COLO668 (cell line): ENCODE measurements around the gene S100A6.
"Not testable (repeated sequence)": the region's sequence is repeated elsewhere in the genome, so short reads cannot be mapped to it uniquely, and the experiment has no call there.

Experiments used
- DNase-seq: peaks from one replicate; lab custom pipeline; 2025; ENCODE audit not compliant: unreplicated experiment; lab: John Stamatoyannopoulos, UW

Gene S100A6

DNA sequence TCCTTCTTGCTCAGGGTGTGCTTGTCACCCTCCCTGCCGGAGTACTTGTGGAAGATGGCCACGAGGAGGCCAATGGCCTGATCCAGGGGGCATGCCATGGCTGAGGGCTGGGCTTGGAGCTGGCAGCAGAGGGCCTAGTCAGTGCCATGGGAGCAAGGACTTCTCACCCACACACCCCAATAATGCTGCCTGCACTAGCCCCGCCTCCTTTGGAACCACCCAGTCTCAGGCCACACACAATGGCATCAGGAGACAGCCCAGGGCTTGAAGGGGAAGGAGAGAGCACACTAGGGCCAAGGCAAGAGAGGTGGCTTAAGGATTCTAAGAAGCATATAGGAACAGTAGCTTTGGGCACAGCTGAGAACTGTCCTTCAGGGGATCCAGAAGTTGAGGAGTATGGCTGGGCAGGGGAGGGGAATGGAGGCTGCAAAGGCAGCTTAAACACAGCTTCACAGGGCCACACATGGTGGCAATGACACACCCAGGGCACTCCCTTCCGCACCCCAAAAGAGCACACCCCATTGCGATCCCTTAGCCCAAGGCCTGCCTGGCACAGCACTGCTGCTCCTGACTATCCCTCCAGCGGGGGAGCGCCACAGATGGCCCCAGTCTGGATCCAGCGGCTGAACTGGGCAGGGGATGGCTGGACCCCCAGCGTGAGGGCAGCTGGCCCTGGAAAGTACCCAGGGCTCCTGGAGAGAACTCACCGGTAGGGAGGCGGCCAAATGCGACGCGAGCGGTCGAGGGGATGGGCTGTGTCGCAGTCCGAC lies at the start of gene S100A6:
S100A6 (minus strand) TSS at position 750 of the 770 bp plus-strand sequence; CDS start at position 98, 652 bp downstream.
- peak; percentile 57 for DNase-seq

DNA sequence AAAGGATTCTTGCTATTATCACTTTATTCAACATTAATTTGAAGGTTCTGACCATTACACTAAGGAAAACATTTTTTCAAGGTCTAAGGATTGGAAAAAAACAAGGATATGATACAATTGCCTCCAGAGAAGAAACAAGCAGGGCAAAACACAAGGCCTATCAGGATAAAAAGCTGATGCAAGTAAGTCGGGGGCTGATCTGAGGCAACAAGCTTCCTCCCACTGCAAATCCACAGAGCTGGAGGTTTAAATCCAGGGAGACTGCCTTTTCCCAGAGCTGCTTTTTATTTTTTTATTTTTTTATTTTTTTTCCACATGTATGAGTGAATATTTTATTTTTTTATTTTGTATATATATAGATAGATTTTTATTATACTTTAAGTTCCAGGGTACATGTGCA lies 49.2 kb upstream of the S100A6 start:
- DNase-seq = no peak

GRCh38 chr1:153583976-153584375 lies 48.2 kb upstream of the S100A6 start:
- DNase-seq = no peak

- not testable (repeated sequence) for DNase-seq
Measured at GRCh38 chr1:153583514-153583913, 47.7 kb upstream of the S100A6 start.

- not testable (repeated sequence) for DNase-seq
Measured at GRCh38 chr1:153582836-153583235, 47.0 kb upstream of the S100A6 start.

DNA sequence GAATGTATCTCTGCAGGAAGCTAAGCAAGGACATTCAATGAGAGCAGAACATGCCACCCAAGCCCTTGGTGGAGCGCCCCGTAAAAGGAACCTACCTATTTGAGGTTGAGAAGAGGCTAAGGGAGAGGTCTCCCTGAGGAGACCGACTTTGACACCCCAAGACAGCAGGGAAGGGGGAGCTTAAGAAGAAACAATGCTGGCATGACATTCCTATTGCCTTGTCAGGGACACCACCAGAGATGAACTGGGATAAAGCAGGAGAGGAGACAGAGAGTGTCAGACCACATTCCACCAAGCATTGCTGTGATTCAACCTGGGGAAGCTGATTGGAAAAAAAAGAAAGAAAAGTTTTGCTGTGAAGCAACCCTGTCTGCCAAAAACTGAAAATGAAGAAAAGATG lies 43.1 kb upstream of the S100A6 start:
- no peak for DNase-seq

GRCh38 chr1:153578490-153578889 lies 42.7 kb upstream of the S100A6 start:
- DNase-seq = no peak

GRCh38 chr1:153577624-153578051 lies 41.8 kb upstream of the S100A6 start:
- DNase-seq = no peak

GRCh38 chr1:153577138-153577537 lies 41.3 kb upstream of the S100A6 start:
- DNase-seq = no peak

DNA sequence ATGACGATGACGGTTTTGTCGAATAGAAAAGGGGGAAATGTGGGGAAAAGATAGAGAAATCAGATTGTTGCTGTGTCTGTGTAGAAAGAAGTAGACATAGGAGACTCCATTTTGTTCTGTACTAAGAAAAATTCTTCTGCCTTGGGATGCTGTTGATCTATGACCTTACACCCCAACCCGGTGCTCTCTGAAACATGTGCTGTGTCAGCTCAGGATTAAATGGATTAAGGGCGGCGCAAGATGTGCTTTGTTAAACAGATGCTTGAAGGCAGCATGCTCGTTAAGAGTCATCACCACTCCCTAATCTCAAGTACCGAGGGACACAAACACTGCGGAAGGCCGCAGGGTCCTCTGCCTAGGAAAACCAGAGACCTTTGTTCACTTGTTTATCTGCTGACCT lies 39.7 kb upstream of the S100A6 start:
- not testable (repeated sequence) for DNase-seq

GRCh38 chr1:153575081-153575491 lies 39.3 kb upstream of the S100A6 start:
- DNase-seq = not testable (repeated sequence)

GRCh38 chr1:153573351-153573750 lies 37.6 kb upstream of the S100A6 start:
- DNase-seq = no peak

GRCh38 chr1:153572569-153573015 lies 36.8 kb upstream of the S100A6 start:
- peak; percentile 73 for DNase-seq

DNA sequence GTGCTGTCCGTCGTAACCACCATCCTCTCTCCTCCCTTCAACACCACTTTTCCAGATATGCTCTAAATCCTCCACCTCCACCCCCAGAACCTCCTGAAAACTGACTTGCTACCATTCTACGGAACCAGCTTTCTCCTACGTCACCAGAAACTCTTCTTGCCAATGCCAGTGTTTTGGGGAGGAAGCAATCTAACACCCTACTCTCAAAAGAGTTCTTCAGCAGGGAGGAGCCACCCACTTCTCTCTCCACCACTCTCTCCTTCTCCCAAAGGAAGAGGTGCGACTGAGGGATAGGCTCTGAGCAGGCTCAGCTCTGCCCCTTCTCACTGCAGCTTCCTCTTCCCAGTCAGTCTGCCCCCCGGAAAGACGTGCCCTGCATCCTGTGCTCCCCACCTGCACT lies 35.9 kb upstream of the S100A6 start:
- DNase-seq = no peak

GRCh38 chr1:153570874-153571273 lies 35.1 kb upstream of the S100A6 start:
- DNase-seq = peak; percentile 66

GRCh38 chr1:153569465-153569864 lies 33.7 kb upstream of the S100A6 start:
- no peak for DNase-seq

DNA sequence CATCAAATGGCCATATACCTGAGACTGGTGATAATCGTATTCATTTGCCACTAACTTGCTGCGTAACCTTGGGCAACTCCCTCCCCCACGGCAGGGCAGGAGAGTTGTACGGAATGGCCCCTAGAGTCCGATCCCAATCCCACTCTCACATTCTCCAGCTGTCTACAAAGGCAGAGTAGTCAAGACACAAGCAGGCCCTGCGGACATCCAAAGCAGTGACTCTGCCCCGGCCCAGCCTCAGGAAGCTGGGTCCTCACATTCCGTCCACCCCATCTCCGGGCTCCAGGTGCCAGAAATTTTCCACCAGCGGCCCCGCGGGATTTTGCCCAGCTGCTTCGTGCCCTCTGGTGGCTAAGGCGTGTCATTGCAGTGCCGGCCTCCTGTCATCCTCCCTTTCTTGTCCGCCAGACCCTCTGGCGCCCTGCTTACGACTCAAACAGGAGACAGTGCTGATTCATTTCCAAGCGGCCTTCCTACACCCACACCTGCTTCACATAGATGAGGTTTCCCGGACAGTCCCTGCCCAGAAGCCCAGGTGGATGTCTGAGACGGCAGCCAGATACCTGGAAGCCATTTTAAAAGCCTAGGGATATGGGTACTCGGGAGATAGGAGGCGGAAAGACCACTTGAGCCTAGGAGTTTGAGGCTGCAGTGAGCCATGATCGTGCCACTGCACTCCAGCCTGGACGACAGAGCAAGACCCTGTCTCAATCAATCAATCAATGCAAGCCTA lies 32.7 kb upstream of the S100A6 start:
- DNase-seq = peak; percentile 93

DNA sequence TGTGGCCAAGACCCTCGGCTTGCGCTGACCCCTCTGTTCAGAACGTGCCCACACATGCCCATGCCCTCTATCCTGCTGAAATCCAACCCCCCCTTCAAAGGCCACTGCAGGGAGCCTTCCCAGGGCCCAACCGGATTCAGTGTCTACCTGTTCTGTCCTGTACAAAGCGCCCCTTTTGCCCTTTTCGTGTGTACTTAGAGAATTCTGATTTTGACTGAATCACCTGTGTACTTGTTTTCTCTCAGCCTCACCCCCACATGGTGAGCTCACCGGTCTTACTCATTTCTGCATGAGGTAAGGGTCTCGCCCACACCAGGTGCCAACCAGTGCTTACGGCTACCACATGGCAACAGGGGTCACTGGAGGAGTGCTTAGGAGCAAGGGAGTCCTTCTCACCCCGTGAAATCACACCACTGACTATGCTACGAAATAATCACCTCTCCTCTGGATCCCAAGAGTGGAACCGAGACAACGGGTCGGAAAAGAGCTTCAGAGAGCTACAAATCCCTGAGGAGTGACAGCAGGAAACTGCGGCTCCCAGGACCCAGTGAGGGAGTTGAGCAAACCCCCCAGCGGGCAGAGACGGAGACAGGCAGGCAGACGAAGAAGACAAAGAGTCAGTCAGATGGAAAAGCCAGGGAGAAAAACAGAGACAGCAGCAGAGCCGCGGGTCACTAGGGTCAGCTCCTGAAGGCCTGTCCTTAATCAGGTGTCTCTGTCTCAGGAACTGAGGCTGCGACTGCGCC lies 32.0 kb upstream of the S100A6 start:
- peak; percentile 35 for DNase-seq

DNA sequence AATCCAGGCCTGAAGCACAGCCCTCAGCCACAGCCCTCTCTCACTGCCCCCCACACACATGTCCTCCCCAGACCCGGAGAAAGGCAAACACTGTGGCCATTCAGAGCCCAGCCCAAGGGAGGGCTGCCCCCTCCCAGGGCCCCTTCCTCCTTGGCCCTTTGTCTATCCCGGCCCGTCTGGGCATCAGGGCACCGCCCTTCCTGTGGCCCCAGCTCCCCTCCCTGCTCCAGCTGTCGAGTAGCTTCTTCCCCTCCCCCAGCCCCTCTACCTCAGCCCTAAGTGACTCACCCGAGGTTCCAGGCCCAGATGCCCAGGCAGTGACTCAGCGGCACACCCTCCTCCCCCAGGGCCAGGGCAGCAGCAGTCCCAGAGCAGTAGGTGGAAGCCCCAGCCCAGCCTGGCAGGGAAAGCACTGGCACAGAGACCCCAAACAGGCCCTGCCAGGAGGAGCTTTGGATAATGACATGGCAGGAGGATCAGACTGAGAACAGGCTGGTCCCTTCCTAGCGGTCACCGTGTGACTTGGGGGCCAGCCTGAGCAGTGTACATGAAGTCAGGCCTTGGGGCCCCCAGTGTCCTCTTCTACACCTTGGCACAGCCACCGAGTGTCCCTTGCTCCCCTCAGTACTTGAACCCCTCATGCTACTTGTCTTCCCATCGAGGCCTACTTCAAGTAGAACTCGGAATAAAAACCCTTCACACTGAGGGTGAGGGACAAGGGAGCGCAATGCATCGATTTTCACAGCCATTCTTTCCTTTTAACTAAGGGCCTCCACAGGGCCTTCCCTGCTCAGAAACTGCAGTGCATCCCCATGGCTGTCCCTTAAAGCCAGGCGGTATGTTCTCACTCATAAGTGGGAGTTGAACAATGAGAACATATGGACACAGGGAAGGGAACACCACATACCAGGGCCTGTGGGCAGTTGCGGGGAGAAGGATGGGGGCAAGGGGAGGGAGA lies 30.9 kb upstream of the S100A6 start:
- DNase-seq = peak; percentile 98
